ENCODE measurements around the gene MEG3.

The MEG3 gene

DNA sequence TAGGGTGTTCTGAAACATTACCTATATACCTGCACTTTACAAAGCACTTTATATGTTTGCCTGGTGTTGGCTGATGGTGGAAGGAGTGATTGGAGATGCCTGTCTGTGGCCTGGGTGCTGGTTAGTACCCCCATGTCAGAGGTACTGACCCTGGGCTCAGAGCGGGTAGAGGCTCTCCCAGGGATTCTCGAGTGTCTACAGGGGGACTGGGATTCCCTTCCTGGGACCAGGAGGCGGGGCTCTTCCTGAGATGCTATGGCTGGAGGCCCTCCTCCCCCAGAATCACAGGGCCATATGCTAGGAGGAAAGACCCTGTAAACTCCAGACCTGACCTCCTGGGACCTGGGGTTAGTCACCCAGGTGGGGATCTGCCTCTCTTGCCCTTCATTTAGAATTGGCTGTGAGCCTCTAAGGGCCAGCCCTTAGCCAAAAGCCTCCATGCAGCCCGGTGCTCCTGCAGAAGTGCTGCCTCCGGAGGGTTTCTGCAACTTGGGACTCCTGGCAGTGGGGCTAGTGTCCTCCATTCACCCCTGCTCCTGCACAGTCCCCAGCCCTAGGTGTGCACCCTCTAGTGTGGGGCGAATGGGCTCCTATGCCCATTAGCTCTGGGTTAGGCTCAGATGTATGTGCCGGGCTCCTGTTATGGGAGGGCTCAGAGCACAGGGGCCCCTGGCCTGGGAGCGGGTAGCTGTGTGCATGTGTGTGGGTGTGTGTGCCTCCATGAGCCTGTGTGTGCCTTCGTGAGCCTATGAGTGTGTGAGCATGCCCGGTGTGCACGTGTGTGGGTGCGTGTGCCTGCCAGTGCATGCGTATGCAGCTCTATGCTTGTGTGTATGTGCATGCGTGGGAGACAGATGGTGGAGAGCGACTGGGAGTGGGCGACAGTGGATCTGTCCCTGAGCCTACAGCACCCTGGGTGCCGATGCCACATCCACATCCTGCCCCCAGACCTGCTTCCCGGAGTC, 41.0 kb downstream of the MEG3 start:
- DNase-seq: no peak

- DNase-seq: no peak
Observed at GRCh38 chr14:100867631-100868315, 41.9 kb downstream of the MEG3 start.

DNA sequence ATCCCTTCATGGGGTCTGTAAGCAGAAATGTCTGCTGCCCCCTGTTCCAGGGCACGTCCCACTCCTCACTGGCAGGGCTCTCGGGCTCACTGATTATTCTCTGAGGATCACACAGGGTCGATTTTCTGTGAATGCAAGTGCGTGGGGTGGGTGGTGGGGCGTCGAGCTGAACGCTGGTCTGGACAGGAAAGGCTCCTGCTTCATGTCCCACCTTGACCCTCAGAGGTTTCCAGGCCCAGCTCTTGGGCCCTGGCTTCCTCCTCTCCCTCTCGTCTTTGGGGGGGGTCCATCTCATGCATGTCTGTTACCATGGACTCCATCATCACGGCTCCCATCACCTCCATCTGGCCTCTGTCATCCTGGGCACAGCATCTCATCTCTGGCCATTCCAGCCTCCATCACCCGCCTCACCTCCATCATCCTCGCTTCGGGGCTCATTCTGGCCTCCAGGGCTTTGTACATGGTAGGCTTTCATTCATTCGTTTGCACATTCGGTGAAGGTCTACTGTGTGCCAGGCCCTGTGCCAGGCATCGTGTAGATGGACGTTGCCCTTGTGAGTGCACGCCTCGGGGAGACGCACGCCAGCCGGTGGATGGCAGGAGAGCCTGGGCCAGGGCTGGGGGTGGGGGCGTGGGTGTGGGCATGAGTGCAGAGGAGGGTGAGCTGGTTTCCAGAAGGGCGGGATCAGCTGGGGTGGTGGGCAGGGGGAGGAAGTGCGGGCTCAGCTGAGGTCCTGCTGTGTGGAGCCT, 42.9 kb downstream of the MEG3 start:
- DNase-seq: no peak

DNA sequence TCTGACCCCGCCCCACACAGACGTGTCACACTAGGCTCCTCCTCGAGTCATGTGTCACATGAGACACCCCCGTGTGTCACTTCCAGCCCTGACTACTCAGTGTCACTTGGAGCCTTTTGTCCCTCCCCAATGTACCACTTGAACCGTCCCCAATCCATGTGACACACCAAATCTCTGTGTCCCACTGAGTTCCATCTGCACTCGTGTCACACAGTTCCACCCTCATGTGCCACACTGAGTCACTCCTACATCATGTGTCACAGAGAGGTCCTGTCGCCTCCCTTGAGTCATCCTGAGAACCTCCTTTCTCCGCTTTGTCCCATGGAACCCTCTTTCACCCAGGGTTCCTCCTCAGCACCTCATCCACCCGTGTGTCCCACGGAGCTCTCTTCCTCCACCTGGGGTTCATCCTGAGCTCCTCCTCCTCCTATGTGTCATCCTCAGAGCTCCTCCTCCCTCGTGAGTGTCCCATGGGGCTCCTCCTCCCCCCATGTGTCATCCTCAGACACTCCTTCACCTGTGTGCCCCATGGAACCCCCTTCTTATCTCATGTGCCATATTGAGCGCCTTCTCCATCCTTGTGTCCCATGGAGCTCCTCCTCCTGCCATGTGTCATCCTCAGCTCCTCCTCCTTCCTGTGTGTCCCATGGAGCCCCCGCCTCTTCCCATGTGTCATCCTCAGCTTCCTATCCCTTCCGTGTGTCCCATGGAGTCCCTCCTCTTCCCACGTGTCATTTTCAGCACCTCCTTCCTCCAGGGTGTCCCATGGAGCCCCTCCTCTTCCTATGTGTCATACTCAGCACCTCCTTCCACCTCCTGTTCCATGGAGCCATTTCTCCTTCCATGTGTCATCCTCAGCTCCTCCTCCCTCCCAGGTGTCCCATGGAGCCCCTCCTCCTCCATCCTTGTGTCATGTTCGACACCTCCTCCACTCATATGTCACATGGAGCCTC, 45.6 kb downstream of the MEG3 start:
- DNase-seq: peak; percentile 23

- DNase-seq: peak; percentile 15
Observed at GRCh38 chr14:100872259-100873095, 46.6 kb downstream of the MEG3 start.

GRCh38 chr14:100873096-100873482, 47.2 kb downstream of the MEG3 start:
- DNase-seq: no peak

DNA sequence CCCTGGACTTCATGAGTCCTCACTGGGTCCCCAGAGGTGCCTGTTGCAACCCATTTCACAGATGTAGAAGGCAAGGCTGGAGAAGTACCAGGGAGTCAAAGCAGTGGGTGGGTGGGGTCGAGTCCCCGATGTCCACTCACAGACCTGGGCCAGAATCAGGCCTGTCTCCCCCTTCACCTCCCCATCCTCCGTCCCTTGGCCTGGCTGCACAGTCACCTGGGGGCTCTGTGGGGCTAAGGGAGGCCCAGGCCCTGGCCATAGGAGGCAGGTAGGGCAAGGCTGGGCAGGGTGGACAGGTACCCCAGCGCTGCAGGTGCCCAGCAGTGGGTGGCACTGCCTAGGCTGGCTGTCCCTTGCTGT, 48.1 kb downstream of the MEG3 start:
- no peak for DNase-seq

DNA sequence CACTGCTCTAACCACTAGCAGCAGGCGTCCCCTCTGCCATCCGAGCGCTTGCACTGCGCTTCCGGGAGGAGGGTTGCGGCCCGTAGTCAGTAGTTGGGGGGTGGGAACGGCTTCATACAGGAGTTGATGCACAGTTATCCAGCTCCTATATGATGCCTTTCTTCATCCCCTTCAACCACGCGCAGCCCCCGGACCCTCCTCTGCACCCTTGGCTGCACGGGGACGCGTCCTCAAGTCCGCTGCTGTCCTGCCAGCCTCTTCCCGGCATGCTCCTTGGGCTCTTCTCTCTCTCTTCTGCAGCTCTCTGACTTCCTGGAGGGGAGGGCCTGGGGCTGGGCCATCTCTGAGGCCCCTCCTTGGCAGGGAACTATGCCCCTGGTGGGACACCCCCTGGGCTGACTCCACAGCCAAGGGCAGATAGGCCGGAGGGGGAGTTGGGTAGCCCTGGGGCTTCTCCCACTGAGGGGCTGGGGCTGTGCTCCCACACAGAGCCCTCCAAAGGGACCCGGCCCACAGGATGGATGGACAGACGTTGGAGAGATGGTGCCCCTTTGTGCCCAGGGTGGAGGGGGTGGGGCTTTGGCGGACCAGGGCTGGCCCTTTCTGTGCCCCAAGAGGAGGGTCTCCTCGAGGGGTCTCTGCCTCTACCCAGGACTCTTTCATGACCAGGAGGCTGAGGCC, 48.6 kb downstream of the MEG3 start:
- DNase-seq: no peak

DNA sequence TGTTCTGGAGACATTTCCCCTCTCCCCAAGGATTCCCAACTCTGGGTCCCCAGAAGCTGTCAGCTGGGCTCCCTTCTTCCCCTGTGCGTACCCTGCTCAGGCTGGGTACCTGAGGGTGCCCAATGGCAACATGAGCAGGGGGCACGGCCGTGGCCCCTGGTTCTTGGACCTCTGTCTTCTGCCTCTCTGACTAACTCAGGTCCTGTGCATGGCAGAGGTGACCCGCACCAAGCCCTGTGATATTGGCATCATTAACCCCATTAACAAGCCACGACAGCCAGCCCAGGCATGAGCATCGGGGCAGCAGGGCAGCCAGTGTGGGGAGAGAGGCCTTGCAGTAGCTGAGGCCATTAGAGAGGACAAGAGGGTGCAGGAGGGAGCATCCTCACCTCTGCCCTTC, 49.2 kb downstream of the MEG3 start:
- no peak for DNase-seq

DNA sequence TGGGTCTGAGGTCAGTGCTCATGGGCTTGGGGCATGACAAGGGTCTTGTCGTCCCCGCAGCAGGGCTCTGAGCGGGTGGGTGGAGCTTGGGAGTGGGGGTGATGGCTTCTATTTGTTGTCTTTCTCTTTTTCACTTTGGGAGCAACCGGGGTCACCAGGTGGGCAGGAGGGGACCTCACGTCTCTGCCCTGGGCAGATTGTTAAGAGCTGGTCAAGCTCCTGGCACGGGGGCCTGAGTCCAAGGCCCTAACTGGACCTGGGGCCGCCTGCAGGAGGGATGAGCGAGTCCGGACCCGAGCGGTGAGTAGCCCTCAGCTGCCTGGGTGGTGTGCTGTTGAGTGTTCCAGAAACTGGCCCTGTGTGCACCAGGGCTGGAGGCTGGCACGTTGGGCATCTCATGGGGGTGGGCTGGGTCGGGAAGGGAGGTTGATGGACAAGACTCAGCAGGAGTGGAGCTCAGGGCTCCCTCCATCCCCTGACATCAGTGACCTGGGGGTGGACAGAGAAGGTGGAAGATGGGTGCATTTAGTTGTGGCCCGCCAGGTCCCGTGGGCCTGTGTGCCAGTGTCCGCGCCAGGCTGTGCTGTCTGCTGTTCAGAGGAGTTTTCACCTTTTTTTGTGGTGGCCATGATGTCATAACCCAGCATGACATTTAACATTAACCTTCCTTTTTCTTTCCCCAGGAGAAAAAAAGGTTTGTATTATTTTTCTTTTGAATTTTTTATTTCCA, 50.1 kb downstream of the MEG3 start:
- DNase-seq: no peak

- DNase-seq: no peak
Observed at GRCh38 chr14:100878271-100879146, 52.6 kb downstream of the MEG3 start.

DNA sequence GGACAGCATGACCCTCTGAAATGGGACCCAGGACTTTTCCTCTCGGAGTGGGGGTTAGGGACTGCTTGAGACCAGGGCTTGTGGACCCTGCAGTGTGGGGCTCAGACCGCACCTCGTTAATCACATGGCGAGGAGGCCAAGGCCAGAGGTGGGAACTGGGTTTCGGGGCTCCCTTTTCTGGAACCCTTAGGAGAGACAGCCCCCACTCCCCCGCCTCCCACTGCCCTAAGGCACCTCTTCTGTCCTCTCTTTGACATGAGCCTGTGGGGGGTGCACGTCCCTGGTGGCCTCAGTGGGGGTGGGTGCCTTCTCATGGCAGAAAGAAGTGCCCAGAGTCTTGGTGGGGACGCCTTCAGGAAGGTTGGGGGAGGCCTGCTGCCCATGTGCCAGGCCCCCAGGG, 53.3 kb downstream of the MEG3 start:
- DNase-seq: no peak

- no peak for DNase-seq
Observed at GRCh38 chr14:100879782-100880181, 53.9 kb downstream of the MEG3 start.

GRCh38 chr14:100880271-100881101, 54.6 kb downstream of the MEG3 start:
- no peak for DNase-seq

DNA sequence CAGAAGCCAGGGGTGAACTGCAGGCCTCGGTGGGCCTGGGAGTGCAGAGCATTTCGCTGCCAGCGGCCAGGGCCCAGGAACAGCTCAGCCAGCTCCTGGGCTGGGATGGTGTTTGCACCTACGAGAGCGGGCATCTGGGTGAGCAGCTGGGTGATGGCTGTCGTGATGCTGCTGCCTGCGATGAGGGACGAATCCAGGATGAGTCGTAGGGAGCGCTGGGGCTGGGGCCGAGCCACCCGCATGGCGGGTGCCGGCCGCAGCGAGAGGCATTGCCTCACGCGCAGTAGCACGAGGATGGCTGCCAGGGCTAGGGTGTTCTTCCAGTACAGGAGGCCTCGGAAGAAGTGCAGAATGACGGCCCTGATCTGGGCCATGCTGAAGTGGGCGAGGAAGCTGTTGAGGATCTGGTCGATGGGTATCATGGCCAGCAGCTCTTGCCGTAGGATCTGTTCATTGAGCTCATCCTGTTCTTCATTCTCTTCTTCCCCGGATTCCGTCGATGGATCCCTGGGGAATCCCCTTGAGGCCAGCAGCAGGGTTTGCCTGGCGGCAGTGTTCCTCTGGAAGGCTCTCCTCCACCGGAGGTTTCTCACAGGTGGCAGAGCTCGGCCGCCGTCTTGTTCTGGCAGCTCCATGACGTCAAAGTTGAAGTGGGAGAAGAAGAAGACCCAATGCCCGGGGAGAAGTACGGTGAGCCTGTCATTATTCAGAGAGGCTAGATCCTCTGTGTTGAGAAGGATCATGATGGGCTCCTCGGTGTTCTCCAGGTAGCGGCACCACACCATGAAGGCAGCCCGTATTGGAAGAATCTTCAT, 55.5 kb downstream of the MEG3 start:
- no peak for DNase-seq

DNA sequence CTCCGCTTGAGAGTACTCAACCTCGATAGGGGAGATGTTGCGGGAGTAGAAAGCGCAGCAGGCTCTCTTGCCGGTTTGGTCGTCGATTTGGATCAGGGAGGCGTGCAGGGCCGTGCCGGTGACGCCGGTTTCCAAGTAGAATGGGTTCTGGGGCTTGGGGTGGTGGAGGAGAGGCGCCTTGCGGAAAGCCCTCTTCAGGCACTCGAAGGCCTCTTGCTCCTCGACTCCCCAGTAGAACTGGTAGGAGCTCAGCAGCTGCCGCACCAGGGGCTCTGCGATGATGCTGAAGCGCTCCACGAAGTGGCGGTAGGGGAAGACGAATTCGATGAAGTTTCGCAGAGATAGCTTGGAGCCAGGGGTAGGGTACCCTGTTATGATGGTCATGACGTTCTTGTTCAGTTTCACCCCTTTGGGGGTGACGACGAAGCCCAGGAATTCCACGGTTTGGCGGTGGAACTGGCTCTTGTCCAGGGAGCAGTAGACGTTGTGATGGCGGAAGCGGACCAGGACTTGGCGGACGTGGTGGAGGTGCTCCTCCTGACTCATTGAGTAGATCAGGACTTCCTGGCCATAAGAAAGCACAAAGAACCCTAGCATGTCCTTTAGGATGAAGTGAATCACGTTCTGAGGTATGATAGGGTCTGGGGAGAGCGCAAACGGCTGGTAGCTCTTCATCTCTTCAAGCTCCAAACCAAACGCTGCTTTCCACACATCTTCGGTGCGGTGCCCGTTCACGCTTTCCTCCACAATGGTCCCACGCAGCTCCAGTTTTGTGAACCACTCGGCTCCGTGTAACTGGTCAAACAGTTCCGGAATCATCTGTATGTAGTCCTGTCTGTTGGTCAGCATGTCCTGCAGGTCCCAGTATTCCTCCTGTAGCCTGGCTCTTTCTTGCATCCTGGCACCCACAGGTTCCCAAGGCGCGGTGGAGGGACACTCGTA, 56.4 kb downstream of the MEG3 start:
- no peak for DNase-seq

Measured in stimulated activated CD4-positive, alpha-beta T cell treated with anti-CD3 and anti-CD28 coated beads, Interleukin-1b, Interleukin-23, amount 100 ng/mL, for 48 hours (primary cell).